Endothelial cell of umbilical vein (primary cell): Measurements from ENCODE around the gene FAM120B. TPM values are rescaled to one million over a fixed set of nuclear protein-coding genes. Genes with fewer than 3 reads are reported as not detected.

ENCODE experiments used
- BruUV-seq: library from RNA; stranded (reverse); fragments of 400-500 nt; replicated peaks from 2 replicates; lab custom pipeline; 2021; lab: Mats Ljungman, UMichigan
- CTCF ChIA-PET: fragments of 300-600, 350-600 bp; sonication (Branson Sonifier 250); formaldehyde crosslinking; loops from one replicate; lab custom pipeline; 2021; ENCODE audit warnings: antibody characterized with exemption, inconsistent platforms; lab: Charles Lee
- POLR2A ChIA-PET: fragments of 300-600, 350-600 bp; sonication (Branson Sonifier 250); formaldehyde crosslinking; loops from one replicate; lab custom pipeline; 2021; ENCODE audit warnings: antibody characterized with exemption, inconsistent platforms; lab: Charles Lee
- DNase-seq: peaks from one replicate; pipeline ENCODE4 v3.0.0-alpha.2; 2011; ENCODE audit warnings: low read depth, low spot score
- FAIRE-seq: peaks from 2 replicates; lab custom pipeline; 2011; peaks lifted over from hg19 to GRCh38; lab: Jason Lieb, UNC
- H2AFZ ChIP-seq: 2 replicates; pipeline ENCODE4 v1.6.0; 2012; ENCODE audit warnings: low read depth, low read length, control low read depth, inconsistent platforms
- H3K27ac ChIP-seq: 2 replicates; pipeline ENCODE4 v1.5.1; 2011; ENCODE audit warnings: low read depth, mild to moderate bottlenecking, control low read depth, low read length, moderate library complexity; ENCODE audit not compliant: insufficient read depth
- H3K27me3 ChIP-seq, 2 experiments: 2 replicates each; pipeline versions ENCODE4 v1.6.0 to v1.6.1; 2011; ENCODE audit warnings: low read length in 2 of 2, mixed read lengths in 1 of 2; ENCODE audit not compliant: control insufficient read depth in 2 of 2, insufficient read depth in 2 of 2
- H3K36me3 ChIP-seq, 2 experiments: 2 replicates in 1 of 2; 3 replicates in 1 of 2; pipeline ENCODE4 v1.5.1; 2011; ENCODE audit warnings: low read length in 2 of 2, mild to moderate bottlenecking in 1 of 2, moderate library complexity in 1 of 2; ENCODE audit not compliant: control insufficient read depth in 2 of 2, insufficient read depth in 2 of 2; ENCODE audit errors: extremely low read depth in 1 of 2
- H3K4me1 ChIP-seq: 3 replicates; pipeline ENCODE4 v1.5.1; 2011; ENCODE audit warnings: mild to moderate bottlenecking, low read length; ENCODE audit not compliant: control insufficient read depth, insufficient read depth; ENCODE audit errors: extremely low read depth
- H3K4me2 ChIP-seq: 2 replicates; pipeline ENCODE4 v1.6.1; 2011; ENCODE audit warnings: low read length, control low read depth, mixed read lengths; ENCODE audit not compliant: insufficient read depth
- H3K4me3 ChIP-seq, 3 experiments: fragments of 200-600 bp in 1 of 3; sonication (generic), shearing (Covaris generic) in 1 of 3; replicated peaks in 1 of 3; 2 replicates each; pipeline ENCODE4 v1.5.1; 2011 to 2016; ENCODE audit warnings: control low read depth in 3 of 3, low read length in 3 of 3, mild to moderate bottlenecking in 2 of 3, inconsistent platforms in 1 of 3, low read depth in 1 of 3, moderate library complexity in 1 of 3; ENCODE audit not compliant: insufficient read depth in 1 of 3
- H3K79me2 ChIP-seq: 2 replicates; pipeline ENCODE4 v1.6.0; 2012; ENCODE audit warnings: low read length, inconsistent platforms; ENCODE audit not compliant: control insufficient read depth, insufficient read depth
- H3K9ac ChIP-seq: replicated peaks from 2 replicates; pipeline ENCODE3; 2011; ENCODE audit warnings: low read length, control low read depth; ENCODE audit not compliant: insufficient read depth; ENCODE audit errors: extremely low read depth
- H3K9me1 ChIP-seq: replicated peaks from 3 replicates; pipeline ENCODE4 v1.6.0; 2011; ENCODE audit warnings: mild to moderate bottlenecking, low read length; ENCODE audit not compliant: control insufficient read depth, insufficient read depth; ENCODE audit errors: extremely low read depth
- H3K9me3 ChIP-seq: replicated peaks from 2 replicates; pipeline ENCODE4 v1.5.1; 2012; ENCODE audit warnings: low read length, inconsistent platforms; ENCODE audit not compliant: control insufficient read depth, insufficient read depth
- H4K20me1 ChIP-seq: replicated peaks from 2 replicates; pipeline ENCODE3; 2011; ENCODE audit warnings: mild to moderate bottlenecking, low read length; ENCODE audit not compliant: control insufficient read depth, insufficient read depth; ENCODE audit errors: extremely low read depth
- EZH2 ChIP-seq: IDR thresholded peaks from 2 replicates; pipeline ENCODE4 v1.6.1; 2012; ENCODE audit warnings: borderline replicate concordance, low read depth, mild to moderate bottlenecking, moderate library complexity, low read length, inconsistent platforms; ENCODE audit not compliant: severe bottlenecking
- FOS ChIP-seq: IDR thresholded peaks from 2 replicates; pipeline ENCODE4 v1.6.1; 2011; ENCODE audit warnings: mild to moderate bottlenecking, low read length, moderate library complexity, borderline replicate concordance; ENCODE audit not compliant: insufficient read depth
- GATA2 ChIP-seq: IDR thresholded peaks from 2 replicates; pipeline ENCODE4 v1.7.0; 2011; ENCODE audit warnings: low read depth, mild to moderate bottlenecking, moderate library complexity, mixed read lengths, low read length; ENCODE audit not compliant: insufficient read length, insufficient read depth
- JUN ChIP-seq: IDR thresholded peaks from 2 replicates; pipeline ENCODE4 v1.6.1; 2011; ENCODE audit warnings: borderline replicate concordance, low read depth; ENCODE audit not compliant: insufficient read length, insufficient read depth
- MYC ChIP-seq: IDR thresholded peaks from one replicate; pipeline ENCODE4 v1.6.1; 2011; ENCODE audit warnings: mild to moderate bottlenecking, low read depth, low read length
- POLR2A ChIP-seq: IDR thresholded peaks from 2 replicates; pipeline ENCODE4 v1.6.1; 2012; ENCODE audit warnings: low read depth, mild to moderate bottlenecking, control low read depth, low read length
- POLR2AphosphoS5 ChIP-seq: IDR thresholded peaks from 2 replicates; pipeline ENCODE4 v1.6.1; 2012; ENCODE audit warnings: low read depth, mild to moderate bottlenecking, control low read depth, low read length, moderate library complexity; ENCODE audit not compliant: insufficient read depth
- dilution Hi-C: fragments of 300-500 bp; cut with MboI; formaldehyde crosslinking; loops from one replicate; pipeline ENCODE4 v1.15.0; 2019; ENCODE audit warnings: low sequenced_read_pairs; ENCODE audit not compliant: extremely low pct_ligation_motif_present
- intact Hi-C: fragments of 100-400 bp; cut with micrococcal nuclease; formaldehyde crosslinking; loops from one replicate; pipeline ENCODE4 v1.10.0; 2022
- polyA plus RNA-seq, 4 experiments: library from polyadenylated mRNA; depleted of rRNA in 3 of 4; stranded (reverse) in 3 of 4; unstranded in 1 of 4; fragments of >200 nt; gene quantifications; 2 replicates each; pipeline versions ENCODE4 v1.2.1 to v1.2.3, GENCODE V29; 2011 to 2012; ENCODE audit warnings: missing spikeins in 1 of 4
- total RNA-seq: library from RNA; stranded (reverse); gene quantifications from 2 replicates; pipeline ENCODE4 v1.2.3, GENCODE V29; 2021
- TF ChIP-seq, protein P1 (sequence below), 2 donors: IDR thresholded peaks; 1 replicate in 1 of 2; 2 replicates in 1 of 2; pipeline ENCODE4 v1.5.1; 2011; ENCODE audit warnings: low read length in 2 of 2, mild to moderate bottlenecking in 2 of 2, moderate library complexity in 2 of 2, control low read depth in 1 of 2, inconsistent platforms in 1 of 2, low read depth in 1 of 2; ENCODE audit not compliant: insufficient read depth in 1 of 2; ENCODE audit errors: extremely low read depth in 1 of 2
- TF ChIP-seq, protein P2 (sequence below): IDR thresholded peaks from 2 replicates; pipeline ENCODE4 v1.6.1; 2011; ENCODE audit not compliant: insufficient read depth, insufficient read length

The FAM120B gene
- total and polyA plus RNA-seq, 2 donors (not counting 3 experiments of a cell fraction or from before 2014, with no cell fraction given) = 10.8 to 28.2 TPM

DNA sequence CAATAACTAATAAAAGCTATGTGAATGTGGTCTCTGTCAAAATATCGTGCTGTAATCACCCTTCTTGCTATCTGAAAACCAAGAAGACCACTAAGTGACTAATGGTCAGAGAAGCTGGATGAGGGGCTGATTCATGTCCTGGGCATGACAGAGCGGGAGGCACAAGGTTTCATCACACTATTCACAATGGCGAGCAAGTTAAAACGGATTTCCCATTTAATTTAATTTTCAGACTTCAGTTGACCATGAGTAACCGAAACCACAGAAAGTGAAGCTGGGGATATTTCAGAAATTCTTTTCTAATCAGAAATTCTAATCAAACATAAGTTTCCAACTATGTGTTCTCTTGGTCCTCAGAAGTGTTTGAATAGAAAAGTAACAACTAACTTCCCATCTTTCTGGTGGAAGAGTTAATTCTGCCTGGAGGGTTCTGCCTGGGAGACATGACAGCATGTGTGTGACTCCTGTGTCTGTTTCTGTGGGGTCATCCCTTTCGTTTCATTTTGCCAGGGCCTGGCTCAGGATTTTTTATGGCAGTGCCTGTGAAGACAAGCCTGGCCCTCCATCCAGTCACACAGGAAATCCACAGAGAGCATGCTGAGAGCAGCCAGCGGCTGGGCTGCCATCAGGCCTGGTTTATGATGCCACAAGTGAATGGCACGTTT lies 98.9 kb downstream of the FAM120B start:
- TSS peak; percentile 81 for BruUV-seq
- H3K4me3 ChIP-seq = no peak overlapping the region
- peak; percentile 97 for FAIRE-seq

More for the DNA sequence above, 98.9 kb downstream of the FAM120B start:
- peak overlapping the region; percentile 65 for H3K4me2 ChIP-seq
- peaks cover 24% of the 10 kb centered on the region for H3K4me1 ChIP-seq
- H3K9me3 ChIP-seq = no peaks in the 10 kb centered on the region
- H3K9me1 ChIP-seq = no peaks in the 10 kb centered on the region
- peak overlapping the region; percentile 59 for H3K9ac ChIP-seq
- TF ChIP-seq GATA2 (peak; percentile 62), EZH2 (no peak), POLR2A (no peak), POLR2AphosphoS5 (peak; percentile 57), FOS (peak; percentile 94), JUN (peak; percentile 74), MYC (no peak)
- TF ChIP-seq, protein P1, sequence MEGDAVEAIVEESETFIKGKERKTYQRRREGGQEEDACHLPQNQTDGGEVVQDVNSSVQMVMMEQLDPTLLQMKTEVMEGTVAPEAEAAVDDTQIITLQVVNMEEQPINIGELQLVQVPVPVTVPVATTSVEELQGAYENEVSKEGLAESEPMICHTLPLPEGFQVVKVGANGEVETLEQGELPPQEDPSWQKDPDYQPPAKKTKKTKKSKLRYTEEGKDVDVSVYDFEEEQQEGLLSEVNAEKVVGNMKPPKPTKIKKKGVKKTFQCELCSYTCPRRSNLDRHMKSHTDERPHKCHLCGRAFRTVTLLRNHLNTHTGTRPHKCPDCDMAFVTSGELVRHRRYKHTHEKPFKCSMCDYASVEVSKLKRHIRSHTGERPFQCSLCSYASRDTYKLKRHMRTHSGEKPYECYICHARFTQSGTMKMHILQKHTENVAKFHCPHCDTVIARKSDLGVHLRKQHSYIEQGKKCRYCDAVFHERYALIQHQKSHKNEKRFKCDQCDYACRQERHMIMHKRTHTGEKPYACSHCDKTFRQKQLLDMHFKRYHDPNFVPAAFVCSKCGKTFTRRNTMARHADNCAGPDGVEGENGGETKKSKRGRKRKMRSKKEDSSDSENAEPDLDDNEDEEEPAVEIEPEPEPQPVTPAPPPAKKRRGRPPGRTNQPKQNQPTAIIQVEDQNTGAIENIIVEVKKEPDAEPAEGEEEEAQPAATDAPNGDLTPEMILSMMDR (IDR thresholded peaks at IDR 0.05; ENCODE audit: extremely low read depth in 1 of 2, insufficient read depth in 1 of 2, low read depth in 1 of 2, low read length in 2 of 2) = no peak
- TF ChIP-seq, protein P2, sequence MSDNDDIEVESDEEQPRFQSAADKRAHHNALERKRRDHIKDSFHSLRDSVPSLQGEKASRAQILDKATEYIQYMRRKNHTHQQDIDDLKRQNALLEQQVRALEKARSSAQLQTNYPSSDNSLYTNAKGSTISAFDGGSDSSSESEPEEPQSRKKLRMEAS = no peak
- peak; percentile 80 for DNase-seq
- no peaks in the 10 kb centered on the region for H4K20me1 ChIP-seq
- no peaks in the 10 kb centered on the region for H3K79me2 ChIP-seq
- POLR2A ChIA-PET = no interaction called here
- intact Hi-C loops = loop anchor here (1.0 to 5.0 kb wide), 3 partner anchors 33 to 228 kb away; no protein-coding TSS in a partner anchor
- dilution Hi-C loops = no loop called here
- H3K36me3 ChIP-seq = peaks cover 3 to 7% of the 10 kb centered on the region in 2 experiments
- CTCF ChIA-PET = interaction anchor here (0.8 to 2.9 kb wide), 8 partner anchors 11 to 574 kb away, joined by 3 to 8 read pairs (median 3); no protein-coding TSS in a partner anchor
- peaks cover 0 to under 1% of the 10 kb centered on the region in 2 experiments for H3K27me3 ChIP-seq
- H3K27ac ChIP-seq = peak overlapping the region; percentile 97
- H2AFZ ChIP-seq = peak overlapping the region; percentile 70
